Endodermal cell (in vitro differentiated cells): ENCODE data around the gene ACOT7. TPM values are rescaled to one million over a fixed set of nuclear protein-coding genes. Genes with fewer than 3 reads are reported as not detected.

Experiments
- DNase-seq: peaks from one replicate; pipeline ENCODE4 v3.0.0-alpha.2; 2017
- H3K27ac ChIP-seq: 2 replicates; pipeline ENCODE4 v1.5.1; 2013; ENCODE audit warnings: mild to moderate bottlenecking, low read depth, low read length, moderate library complexity
- H3K27me3 ChIP-seq: 2 replicates; pipeline ENCODE4 v1.6.1; 2013; ENCODE audit warnings: mild to moderate bottlenecking, low read length, moderate library complexity; ENCODE audit not compliant: insufficient read depth, control insufficient read depth, poor library complexity, severe bottlenecking
- H3K36me3 ChIP-seq: 2 replicates; pipeline ENCODE4 v1.7.0; 2013; ENCODE audit warnings: mild to moderate bottlenecking, low read length, moderate library complexity; ENCODE audit not compliant: control insufficient read depth, insufficient read depth
- H3K4me1 ChIP-seq: one replicate; pipeline ENCODE4 v1.7.0; 2013; ENCODE audit warnings: low read length; ENCODE audit not compliant: control insufficient read depth, insufficient read depth
- H3K4me3 ChIP-seq: 2 replicates; pipeline ENCODE4 v1.5.1; 2013; ENCODE audit warnings: mild to moderate bottlenecking, low read length, moderate library complexity
- H3K9ac ChIP-seq: 2 replicates; pipeline ENCODE4 v1.6.1; 2013; ENCODE audit warnings: mild to moderate bottlenecking, low read length, moderate library complexity; ENCODE audit not compliant: poor library complexity, severe bottlenecking; ENCODE audit errors: extremely low read depth
- H3K9me3 ChIP-seq: 2 replicates; pipeline ENCODE4 v1.6.1; 2013; ENCODE audit warnings: mild to moderate bottlenecking, low read length, moderate library complexity; ENCODE audit not compliant: control insufficient read depth
- H3K27ac Mint-ChIP-seq: 2 replicates; pipeline ENCODE4 v1.8.0; 2020; ENCODE audit warnings: mixed read lengths
- H3K27me3 Mint-ChIP-seq: 2 replicates; pipeline ENCODE4 v1.8.0; 2021; ENCODE audit warnings: mild to moderate bottlenecking, mixed read lengths; ENCODE audit not compliant: insufficient read depth
- H3K36me3 Mint-ChIP-seq: 2 replicates; pipeline ENCODE4 v1.8.0; 2020; ENCODE audit warnings: low read depth, mixed read lengths
- H3K4me1 Mint-ChIP-seq: 2 replicates; pipeline ENCODE4 v1.8.0; 2020; ENCODE audit warnings: mixed read lengths
- H3K4me3 Mint-ChIP-seq: 2 replicates; pipeline ENCODE4 v1.8.0; 2020; ENCODE audit warnings: mild to moderate bottlenecking, moderate library complexity, mixed read lengths
- H3K9me3 Mint-ChIP-seq: 2 replicates; pipeline ENCODE4 v1.8.0; 2020; ENCODE audit warnings: mild to moderate bottlenecking, mixed read lengths
- WGBS, 2 experiments: methylation state at CpG; one replicate each; pipeline versions ENCODE4 v1.1.5 to v1.1.7; 2013; ENCODE audit warnings: missing lambda C conversion rate in 2 of 2, mixed read lengths in 1 of 2; ENCODE audit not compliant: insufficient coverage in 1 of 2, insufficient read length in 1 of 2; 5-methylcytosine and 5-hydroxymethylcytosine counted together
- total RNA-seq, 2 donors: library from RNA; stranded (reverse); fragmentation: NEBNext Ultra II Directional in 1 of 2; extraction: Animal tissue kit (Norgen Biotek cat#: 25700) in 1 of 2; gene quantifications; 2 replicates in 1 of 2; 3 replicates in 1 of 2; pipeline ENCODE4 v1.2.1, GENCODE V29; 2021
- TF ChIP-seq, protein P1 (sequence below): fragments of 200-600 bp; sonication (generic); conservative IDR thresholded peaks from 2 replicates; pipeline ENCODE4 v1.5.0; 2021; ENCODE audit warnings: antibody characterized with exemption, mild to moderate bottlenecking

The ACOT7 gene
- total RNA-seq, 2 donors from 2014 or later, result 51.3 to 70.7 TPM

DNA sequence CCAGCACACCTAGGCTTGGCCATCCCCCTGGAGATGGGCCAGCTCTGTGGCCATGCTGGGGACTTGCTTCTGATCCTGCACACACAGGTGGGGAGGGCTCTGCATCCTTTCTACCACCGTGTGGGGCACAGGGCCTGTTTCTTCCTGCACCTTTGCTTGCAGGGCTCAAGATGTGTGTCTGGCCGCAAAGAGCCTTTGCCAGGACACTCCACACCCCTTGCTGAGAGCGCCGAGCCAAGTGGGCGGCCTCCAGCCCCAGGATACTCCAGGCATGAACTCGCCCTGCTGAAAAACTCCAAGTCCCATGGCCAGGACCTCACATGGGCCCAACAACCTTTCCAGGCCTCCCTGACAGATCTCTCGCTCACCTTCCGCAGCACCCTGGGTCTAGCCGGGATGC is 121.1 kb downstream of the ACOT7 start:
- no peak for DNase-seq
- Histone ChIP-seq H3K4me1 (peaks cover 8% of the 10 kb centered on the region), H3K27me3 (no peaks in the 10 kb centered on the region), H3K9me3 (no peaks in the 10 kb centered on the region), H3K36me3 (no peaks in the 10 kb centered on the region), H3K27ac (no peak overlapping the region), H3K4me3 (no peak overlapping the region), H3K9ac (no peak overlapping the region)
- Mint-ChIP-seq H3K27me3 (no peaks in the 10 kb centered on the region), H3K36me3 (no peaks in the 10 kb centered on the region), H3K27ac (peak overlapping the region; percentile 52), H3K4me3 (no peak overlapping the region), H3K9me3 (no peaks in the 10 kb centered on the region), H3K4me1 (peaks cover 22% of the 10 kb centered on the region)
- TF ChIP-seq, protein P1, sequence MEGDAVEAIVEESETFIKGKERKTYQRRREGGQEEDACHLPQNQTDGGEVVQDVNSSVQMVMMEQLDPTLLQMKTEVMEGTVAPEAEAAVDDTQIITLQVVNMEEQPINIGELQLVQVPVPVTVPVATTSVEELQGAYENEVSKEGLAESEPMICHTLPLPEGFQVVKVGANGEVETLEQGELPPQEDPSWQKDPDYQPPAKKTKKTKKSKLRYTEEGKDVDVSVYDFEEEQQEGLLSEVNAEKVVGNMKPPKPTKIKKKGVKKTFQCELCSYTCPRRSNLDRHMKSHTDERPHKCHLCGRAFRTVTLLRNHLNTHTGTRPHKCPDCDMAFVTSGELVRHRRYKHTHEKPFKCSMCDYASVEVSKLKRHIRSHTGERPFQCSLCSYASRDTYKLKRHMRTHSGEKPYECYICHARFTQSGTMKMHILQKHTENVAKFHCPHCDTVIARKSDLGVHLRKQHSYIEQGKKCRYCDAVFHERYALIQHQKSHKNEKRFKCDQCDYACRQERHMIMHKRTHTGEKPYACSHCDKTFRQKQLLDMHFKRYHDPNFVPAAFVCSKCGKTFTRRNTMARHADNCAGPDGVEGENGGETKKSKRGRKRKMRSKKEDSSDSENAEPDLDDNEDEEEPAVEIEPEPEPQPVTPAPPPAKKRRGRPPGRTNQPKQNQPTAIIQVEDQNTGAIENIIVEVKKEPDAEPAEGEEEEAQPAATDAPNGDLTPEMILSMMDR, result no peak
- WGBS, 2 experiments, result 90 to 94% methylated on average over 6 to 9 of the region's 9 CpGs

DNA sequence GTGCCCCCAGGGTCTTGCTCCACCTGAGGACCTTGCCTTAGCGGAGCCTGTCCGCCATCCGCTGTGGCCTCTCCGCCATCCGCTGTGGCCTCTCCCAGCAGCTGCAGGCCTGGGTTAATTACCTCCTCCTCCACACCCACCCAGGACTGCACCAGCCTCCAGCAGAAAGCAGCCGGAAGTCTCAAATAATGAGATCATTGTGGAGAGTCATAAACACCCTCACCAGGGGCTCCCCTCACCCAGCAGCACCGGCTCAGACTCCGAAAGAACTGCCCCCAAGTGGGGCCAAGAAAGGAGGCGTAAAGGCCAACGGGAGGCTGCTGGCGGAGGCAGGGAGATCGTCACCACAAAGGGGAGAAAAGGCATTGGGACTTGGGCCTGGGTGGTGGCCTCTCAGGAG is 122.0 kb downstream of the ACOT7 start:
- peak overlapping the region; percentile 73 for H3K27ac ChIP-seq
- no peaks in the 10 kb centered on the region for H3K9me3 Mint-ChIP-seq

DNA sequence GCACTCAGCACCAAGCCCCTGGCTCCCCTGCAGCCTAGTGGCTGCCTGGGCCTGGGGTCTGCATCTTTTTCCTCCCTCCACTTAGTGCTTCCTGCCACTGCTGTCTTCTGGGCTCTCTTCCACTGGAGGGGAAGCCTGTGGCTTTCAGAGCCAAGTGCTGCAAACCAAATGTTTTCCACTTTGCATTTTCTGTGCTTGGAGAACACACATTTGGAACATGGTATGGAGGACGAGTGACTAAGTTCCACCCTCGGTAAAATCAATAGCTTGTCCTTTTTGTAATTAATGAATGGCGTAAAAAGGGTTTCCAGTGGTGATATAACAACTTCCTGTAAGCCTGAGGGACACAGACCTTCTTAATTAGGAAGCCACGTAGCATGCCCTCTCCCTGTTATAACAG is 122.6 kb downstream of the ACOT7 start:
- H3K27me3 ChIP-seq, result no peaks in the 10 kb centered on the region
- H3K4me3 ChIP-seq, result no peak overlapping the region
- Mint-ChIP-seq H3K4me1 (peaks cover 16% of the 10 kb centered on the region), H3K4me3 (no peak overlapping the region), H3K9me3 (no peaks in the 10 kb centered on the region), H3K27ac (no peak overlapping the region), H3K36me3 (no peaks in the 10 kb centered on the region), H3K27me3 (no peaks in the 10 kb centered on the region)
- no peak overlapping the region for H3K9ac ChIP-seq
- no peaks in the 10 kb centered on the region for H3K36me3 ChIP-seq
- peaks cover 8% of the 10 kb centered on the region for H3K4me1 ChIP-seq
- no peak for DNase-seq
- TF ChIP-seq, protein P1, result no peak
- H3K9me3 ChIP-seq, result no peaks in the 10 kb centered on the region
- 93% methylated on average over 4 of the region's 4 CpGs for whole genome bisulfite sequencing, 2 experiments
- peak overlapping the region; percentile 73 for H3K27ac ChIP-seq

More for the DNA sequence above, 122.0 kb downstream of the ACOT7 start:
- no peak for DNase-seq
- Mint-ChIP-seq H3K27ac (no peak overlapping the region), H3K36me3 (no peaks in the 10 kb centered on the region), H3K4me3 (no peak overlapping the region), H3K27me3 (no peaks in the 10 kb centered on the region), H3K4me1 (peaks cover 21% of the 10 kb centered on the region)
- Histone ChIP-seq H3K9ac (no peak overlapping the region), H3K4me1 (peaks cover 8% of the 10 kb centered on the region), H3K9me3 (no peaks in the 10 kb centered on the region), H3K27me3 (no peaks in the 10 kb centered on the region), H3K36me3 (no peaks in the 10 kb centered on the region), H3K4me3 (no peak overlapping the region)
- TF ChIP-seq, protein P1, result no peak
- WGBS, 2 experiments, result 60 to 92% methylated on average over 1 to 12 of the region's 12 CpGs
